Breast epithelium (tissue), 4 donors: ENCODE results near the gene ITPKB. TPM values are rescaled to one million over a fixed set of nuclear protein-coding genes. Genes with fewer than 3 reads are reported as not detected.

Experiments
- DNase-seq, 2 donors: peaks; one replicate each; pipeline ENCODE4 v3.0.0-alpha.2; 2019; ENCODE audit warnings: low spot score in 2 of 2
- H3K27ac ChIP-seq, 2 donors: fragments of 200-600 bp; sonication (generic) in 1 of 2; one replicate each; pipeline ENCODE4 v1.5.1; 2016 to 2019; ENCODE audit warnings: mild to moderate bottlenecking in 1 of 2
- H3K27me3 ChIP-seq, 2 donors: fragments of 200-600 bp; sonication (generic) in 1 of 2; one replicate each; pipeline versions ENCODE4 v1.5.1 to v1.6.0; 2017 to 2019; ENCODE audit warnings: control low read depth in 1 of 2, mild to moderate bottlenecking in 1 of 2
- H3K36me3 ChIP-seq: fragments of 200-600 bp; one replicate; pipeline ENCODE4 v1.5.1; 2019
- H3K4me1 ChIP-seq, 2 donors: fragments of 200-600 bp; sonication (generic); one replicate each; pipeline ENCODE4 v1.5.1; 2016 to 2019; ENCODE audit warnings: control low read depth in 1 of 2
- H3K4me3 ChIP-seq, 3 donors: fragments of 200-600 bp; sonication (generic); 1 replicate in 2 of 3; 2 replicates in 1 of 3; pipeline ENCODE4 v1.5.1; 2016 to 2019; ENCODE audit warnings: mild to moderate bottlenecking in 3 of 3, moderate library complexity in 2 of 3
- H3K9me3 ChIP-seq, 2 donors: fragments of 200-600 bp; sonication (generic) in 1 of 2; one replicate each; pipeline ENCODE4 v1.5.1; 2016 to 2019; ENCODE audit warnings: control low read depth in 1 of 2
- POLR2A ChIP-seq: fragments of 450-650 bp; IDR thresholded peaks from one replicate; pipeline ENCODE4 v1.6.1; 2016; ENCODE audit warnings: antibody characterized with exemption, mild to moderate bottlenecking, moderate library complexity
- POLR2AphosphoS5 ChIP-seq, 3 donors: sonication (generic); formaldehyde crosslinking; IDR thresholded peaks; one replicate each; pipeline ENCODE4 v1.6.1; 2017; ENCODE audit warnings: antibody characterized with exemption in 3 of 3
- intact Hi-C: fragments of 100-400 bp; cut with DNase I; formaldehyde crosslinking; loops from one replicate; pipeline ENCODE4 v1.15.1; 2023; ENCODE audit warnings: low total_unique reads
- total RNA-seq, 3 donors: library from RNA; depleted of rRNA; stranded (reverse); fragments of >200 nt; gene quantifications; one replicate each; pipeline ENCODE4 v1.1.0, GENCODE V29; 2016
- TF ChIP-seq, protein P1 (sequence below), 3 donors: fragments of 450-650 bp; IDR thresholded peaks; one replicate each; pipeline ENCODE4 v1.5.1; 2016 to 2017; ENCODE audit warnings: antibody characterized with exemption in 3 of 3, mild to moderate bottlenecking in 3 of 3, moderate library complexity in 3 of 3

Gene ITPKB
- total RNA-seq, 3 donors from 2014 or later: 24.0 to 37.6 (median 25.6) TPM

DNA sequence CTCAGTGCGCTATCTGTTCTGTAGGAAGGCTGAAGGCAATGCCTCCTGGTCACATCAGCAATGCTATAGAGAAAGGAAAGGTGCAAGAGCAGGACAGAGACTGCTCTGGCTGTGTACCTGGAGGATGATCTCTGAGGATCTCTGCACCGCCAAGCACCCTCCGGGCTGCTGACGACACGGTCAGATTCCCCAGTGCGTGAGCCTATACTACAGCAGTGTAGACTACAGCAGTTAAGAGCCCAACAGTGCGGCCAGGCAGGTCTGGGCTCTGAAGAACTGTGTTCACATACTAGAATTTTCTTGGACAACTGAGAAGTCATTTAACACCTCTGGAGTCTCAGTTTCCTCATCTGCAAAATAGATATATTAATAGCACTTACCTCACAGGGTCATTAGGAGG is 39.9 kb downstream of the ITPKB start:
- Histone ChIP-seq H3K4me3 (no peak overlapping the region), H3K27ac (peak overlapping the region; percentile 74 to 75), H3K27me3 (no peaks in the 10 kb centered on the region), H3K36me3 (no peaks in the 10 kb centered on the region), H3K9me3 (no peaks in the 10 kb centered on the region), H3K4me1 (peaks cover 14 to 20% of the 10 kb centered on the region in 2 donors)
- DNase-seq: no peak
- no peak for TF ChIP-seq POLR2A
- TF ChIP-seq, protein P1, sequence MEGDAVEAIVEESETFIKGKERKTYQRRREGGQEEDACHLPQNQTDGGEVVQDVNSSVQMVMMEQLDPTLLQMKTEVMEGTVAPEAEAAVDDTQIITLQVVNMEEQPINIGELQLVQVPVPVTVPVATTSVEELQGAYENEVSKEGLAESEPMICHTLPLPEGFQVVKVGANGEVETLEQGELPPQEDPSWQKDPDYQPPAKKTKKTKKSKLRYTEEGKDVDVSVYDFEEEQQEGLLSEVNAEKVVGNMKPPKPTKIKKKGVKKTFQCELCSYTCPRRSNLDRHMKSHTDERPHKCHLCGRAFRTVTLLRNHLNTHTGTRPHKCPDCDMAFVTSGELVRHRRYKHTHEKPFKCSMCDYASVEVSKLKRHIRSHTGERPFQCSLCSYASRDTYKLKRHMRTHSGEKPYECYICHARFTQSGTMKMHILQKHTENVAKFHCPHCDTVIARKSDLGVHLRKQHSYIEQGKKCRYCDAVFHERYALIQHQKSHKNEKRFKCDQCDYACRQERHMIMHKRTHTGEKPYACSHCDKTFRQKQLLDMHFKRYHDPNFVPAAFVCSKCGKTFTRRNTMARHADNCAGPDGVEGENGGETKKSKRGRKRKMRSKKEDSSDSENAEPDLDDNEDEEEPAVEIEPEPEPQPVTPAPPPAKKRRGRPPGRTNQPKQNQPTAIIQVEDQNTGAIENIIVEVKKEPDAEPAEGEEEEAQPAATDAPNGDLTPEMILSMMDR (IDR thresholded peaks at IDR 0.05): no peak
- TF ChIP-seq POLR2AphosphoS5 (IDR thresholded peaks at IDR 0.05): no peak
- intact Hi-C loops: no loop called here

DNA sequence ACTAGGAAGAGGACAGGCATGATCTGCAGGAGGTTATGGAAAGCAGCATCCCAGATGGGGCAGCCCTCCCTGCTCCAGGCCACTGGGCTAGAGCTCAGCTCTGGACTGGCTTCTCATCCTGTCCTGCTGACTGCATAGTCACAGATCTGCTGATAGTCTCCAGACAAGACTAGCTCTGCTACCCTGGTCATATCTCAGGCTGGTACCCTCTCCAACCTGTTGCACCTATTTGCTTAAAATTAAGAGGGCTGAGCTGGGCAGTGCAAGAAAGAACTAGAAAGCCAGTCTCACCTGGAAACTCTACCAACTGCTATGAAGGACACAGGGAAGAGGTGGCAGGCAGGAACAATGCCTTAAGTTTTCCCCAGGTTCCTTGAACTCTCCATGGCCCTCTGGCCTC is 40.4 kb downstream of the ITPKB start:
- peak overlapping the region; percentile 74 to 75 for H3K27ac ChIP-seq
- no peaks in the 10 kb centered on the region for H3K36me3 ChIP-seq
- no peaks in the 10 kb centered on the region for H3K9me3 ChIP-seq
- H3K27me3 ChIP-seq: no peaks in the 10 kb centered on the region
- no peak overlapping the region for H3K4me3 ChIP-seq
- TF ChIP-seq, protein P1 (IDR thresholded peaks at IDR 0.05): no peak
- TF ChIP-seq POLR2AphosphoS5 (IDR thresholded peaks at IDR 0.05): no peak
- TF ChIP-seq POLR2A: no peak
- DNase-seq: no peak
- H3K4me1 ChIP-seq: peaks cover 14 to 20% of the 10 kb centered on the region in 2 donors
- intact Hi-C loops: no loop called here

DNA sequence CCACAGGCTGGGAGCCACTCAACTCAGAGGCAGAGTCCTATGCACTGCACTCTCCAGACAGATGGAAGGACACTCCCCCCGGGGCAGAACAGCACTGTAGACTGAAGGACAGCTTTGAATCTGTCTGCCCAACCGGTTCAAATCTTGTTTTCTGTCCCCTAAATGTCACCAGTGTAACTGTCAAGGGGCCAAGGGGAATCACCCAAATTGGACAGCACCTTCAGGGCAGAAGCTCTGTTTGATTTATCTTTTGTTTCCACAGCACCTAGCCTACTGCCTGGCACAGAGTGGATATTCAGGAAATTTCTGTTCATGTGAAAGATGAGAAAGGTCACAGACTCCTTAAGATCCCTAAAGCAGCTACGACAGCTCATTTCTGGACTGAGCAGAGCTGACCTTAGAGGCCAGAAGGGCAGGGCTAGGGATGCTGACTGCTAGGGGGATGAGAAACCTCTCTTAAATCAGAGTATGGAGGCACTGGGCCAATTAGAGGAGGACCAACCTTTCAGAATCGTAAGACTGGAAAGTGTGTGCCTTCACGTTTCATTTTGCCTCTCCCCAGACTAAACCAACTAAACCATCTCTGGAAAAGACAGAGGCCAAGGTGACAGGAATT is 41.0 kb downstream of the ITPKB start:
- Histone ChIP-seq H3K4me1 (peaks cover 14 to 20% of the 10 kb centered on the region in 2 donors), H3K27ac (peak overlapping the region; percentile 74 to 75), H3K36me3 (no peaks in the 10 kb centered on the region), H3K9me3 (no peaks in the 10 kb centered on the region), H3K27me3 (no peaks in the 10 kb centered on the region), H3K4me3 (no peak overlapping the region)
- TF ChIP-seq POLR2A (no peak), POLR2AphosphoS5 (IDR thresholded peaks at IDR 0.05) (peak in 1 of 3 donors; percentile 48)
- intact Hi-C loops: no loop called here
- peak; percentile 58 to 74 for DNase-seq

GRCh38 chr1:226697151-226697928 is 41.7 kb downstream of the ITPKB start:
- Histone ChIP-seq H3K4me1 (peaks cover 10 to 18% of the 10 kb centered on the region in 2 donors), H3K27me3 (no peaks in the 10 kb centered on the region), H3K36me3 (no peaks in the 10 kb centered on the region), H3K27ac (peak overlapping the region; percentile 74 to 75), H3K4me3 (no peak overlapping the region), H3K9me3 (no peaks in the 10 kb centered on the region)
- intact Hi-C loops: no loop called here
- TF ChIP-seq, protein P1 (IDR thresholded peaks at IDR 0.05): no peak
- TF ChIP-seq POLR2AphosphoS5 (IDR thresholded peaks at IDR 0.05) (no peak), POLR2A (no peak)
- no peak for DNase-seq

- TF ChIP-seq POLR2AphosphoS5 (IDR thresholded peaks at IDR 0.05): no peak
- H3K4me3 ChIP-seq: no peak overlapping the region
- intact Hi-C loops: no loop called here
- H3K4me1 ChIP-seq: peaks cover 5 to 10% of the 10 kb centered on the region in 2 donors
- no peaks in the 10 kb centered on the region for H3K36me3 ChIP-seq
- peak overlapping the region; percentile 8 to 75 for H3K27ac ChIP-seq
- H3K9me3 ChIP-seq: no peaks in the 10 kb centered on the region
- no peak for DNase-seq
- no peaks in the 10 kb centered on the region for H3K27me3 ChIP-seq
These were observed 42.5 kb downstream of the ITPKB start for GRCh38 chr1:226696547-226696946.

GRCh38 chr1:226695335-226695900 is 43.7 kb downstream of the ITPKB start:
- Histone ChIP-seq H3K4me1 (peaks cover 9% of the 10 kb centered on the region in 2 donors), H3K4me3 (no peak overlapping the region), H3K36me3 (no peaks in the 10 kb centered on the region), H3K27ac (no peak overlapping the region), H3K27me3 (no peaks in the 10 kb centered on the region), H3K9me3 (no peaks in the 10 kb centered on the region)
- intact Hi-C loops: no loop called here
- no peak for TF ChIP-seq POLR2AphosphoS5 (IDR thresholded peaks at IDR 0.05)
- TF ChIP-seq, protein P1 (IDR thresholded peaks at IDR 0.05): no peak
- DNase-seq: no peak
